Duodenal mucosa (tissue), 2 donors: ENCODE measurements around the gene FLYWCH2.

ENCODE experiments used
- H3K27ac ChIP-seq: one replicate; pipeline ENCODE4 v1.7.0; 2013; ENCODE audit warnings: low read depth, low read length
- H3K27me3 ChIP-seq, 2 donors: one replicate each; pipeline ENCODE4 v1.7.0; 2013; ENCODE audit warnings: low read length in 2 of 2, control low read depth in 1 of 2; ENCODE audit not compliant: insufficient read depth in 2 of 2, control insufficient read depth in 1 of 2
- H3K36me3 ChIP-seq, 2 donors: one replicate each; pipeline ENCODE4 v1.7.0; 2013; ENCODE audit warnings: low read length in 2 of 2, control low read depth in 1 of 2; ENCODE audit not compliant: insufficient read depth in 2 of 2, control insufficient read depth in 1 of 2
- H3K4me1 ChIP-seq, 2 donors: one replicate each; pipeline ENCODE4 v1.7.0; 2013; ENCODE audit warnings: low read length in 2 of 2, control low read depth in 1 of 2; ENCODE audit not compliant: insufficient read depth in 2 of 2, control insufficient read depth in 1 of 2
- H3K4me3 ChIP-seq, 2 donors: one replicate each; pipeline ENCODE4 v1.7.0; 2013; ENCODE audit warnings: low read length in 2 of 2, low read depth in 1 of 2
- H3K9ac ChIP-seq, 2 donors: one replicate each; pipeline ENCODE4 v1.7.0; 2013; ENCODE audit warnings: low read length in 2 of 2, low read depth in 1 of 2
- H3K9me3 ChIP-seq, 2 donors: one replicate each; pipeline ENCODE4 v1.7.0; 2013; ENCODE audit warnings: low read length in 2 of 2, control low read depth in 1 of 2; ENCODE audit not compliant: control insufficient read depth in 1 of 2

FLYWCH2 gene

GRCh38 chr16:2841606-2842339 is 41.2 kb upstream of the FLYWCH2 start:
- H3K4me3 ChIP-seq, result peak overlapping the region; percentile 6 to 48
- H3K4me1 ChIP-seq, result peaks cover 6 to 12% of the 10 kb centered on the region in 2 donors
- H3K9me3 ChIP-seq, result no peaks in the 10 kb centered on the region
- no peak overlapping the region for H3K27ac ChIP-seq
- H3K27me3 ChIP-seq, result peaks cover 0 to 5% of the 10 kb centered on the region in 2 donors
- no peaks in the 10 kb centered on the region for H3K36me3 ChIP-seq
- H3K9ac ChIP-seq, result no peak overlapping the region

GRCh38 chr16:2842340-2843000 is 40.5 kb upstream of the FLYWCH2 start:
- Histone ChIP-seq H3K9me3 (no peaks in the 10 kb centered on the region), H3K4me3 (peak overlapping the region; percentile 15 to 48), H3K4me1 (peaks cover 6 to 12% of the 10 kb centered on the region in 2 donors), H3K27me3 (peaks cover 0 to 3% of the 10 kb centered on the region in 2 donors), H3K9ac (no peak overlapping the region), H3K36me3 (no peaks in the 10 kb centered on the region), H3K27ac (no peak overlapping the region)

- Histone ChIP-seq H3K27ac (no peak overlapping the region), H3K27me3 (peaks cover 0 to 3% of the 10 kb centered on the region in 2 donors), H3K36me3 (no peaks in the 10 kb centered on the region), H3K4me3 (no peak overlapping the region), H3K4me1 (peaks cover 6 to 12% of the 10 kb centered on the region in 2 donors), H3K9ac (no peak overlapping the region), H3K9me3 (no peaks in the 10 kb centered on the region)
Observed at GRCh38 chr16:2843526-2843925, 39.5 kb upstream of the FLYWCH2 start.

GRCh38 chr16:2845116-2845515 is 37.9 kb upstream of the FLYWCH2 start:
- H3K9me3 ChIP-seq, result no peaks in the 10 kb centered on the region
- H3K4me1 ChIP-seq, result peaks cover 6 to 12% of the 10 kb centered on the region in 2 donors
- no peak overlapping the region for H3K4me3 ChIP-seq
- no peak overlapping the region for H3K9ac ChIP-seq
- no peak overlapping the region for H3K27ac ChIP-seq
- peaks cover 0 to 3% of the 10 kb centered on the region in 2 donors for H3K27me3 ChIP-seq
- no peaks in the 10 kb centered on the region for H3K36me3 ChIP-seq

GRCh38 chr16:2846511-2847310 is 36.3 kb upstream of the FLYWCH2 start:
- Histone ChIP-seq H3K4me3 (no peak overlapping the region), H3K36me3 (no peaks in the 10 kb centered on the region), H3K27ac (no peak overlapping the region), H3K27me3 (no peaks in the 10 kb centered on the region), H3K9ac (no peak overlapping the region), H3K4me1 (peaks cover 5 to 9% of the 10 kb centered on the region in 2 donors), H3K9me3 (no peaks in the 10 kb centered on the region)

GRCh38 chr16:2848933-2849725 is 33.9 kb upstream of the FLYWCH2 start:
- Histone ChIP-seq H3K27me3 (no peaks in the 10 kb centered on the region), H3K9ac (no peak overlapping the region), H3K4me1 (no peaks in the 10 kb centered on the region), H3K4me3 (no peak overlapping the region), H3K36me3 (no peaks in the 10 kb centered on the region), H3K9me3 (no peaks in the 10 kb centered on the region), H3K27ac (no peak overlapping the region)

- no peaks in the 10 kb centered on the region for H3K4me1 ChIP-seq
- H3K27ac ChIP-seq, result no peak overlapping the region
Observed at GRCh38 chr16:2852003-2852730, 30.8 kb upstream of the FLYWCH2 start.

GRCh38 chr16:2852731-2853507 is 30.1 kb upstream of the FLYWCH2 start:
- H3K4me3 ChIP-seq, result no peak overlapping the region
- H3K4me1 ChIP-seq, result peaks cover 0 to 6% of the 10 kb centered on the region in 2 donors
- H3K27me3 ChIP-seq, result peaks cover 0 to 6% of the 10 kb centered on the region in 2 donors
- H3K36me3 ChIP-seq, result no peaks in the 10 kb centered on the region
- no peak overlapping the region for H3K9ac ChIP-seq
- no peak overlapping the region for H3K27ac ChIP-seq
- H3K9me3 ChIP-seq, result peaks cover 0 to 2% of the 10 kb centered on the region in 2 donors

More at GRCh38 chr16:2852003-2852730, 30.8 kb upstream of the FLYWCH2 start:
- Histone ChIP-seq H3K36me3 (no peaks in the 10 kb centered on the region), H3K27me3 (no peaks in the 10 kb centered on the region), H3K4me3 (no peak overlapping the region), H3K9me3 (peaks cover 0 to 2% of the 10 kb centered on the region in 2 donors), H3K9ac (no peak overlapping the region)
